ENCODE measurements around the gene NFIC. TPM values are rescaled to one million over a fixed set of nuclear protein-coding genes. Genes with fewer than 3 reads are reported as not detected.

NFIC gene
- total and polyA plus RNA-seq, 10 of the 15 experiments (the other 5 are each of a cell fraction or from before 2014, with no cell fraction given): 0.71 to 53.5 (median 10.2) TPM

- TF ChIP-seq FOXM1 (IDR thresholded peaks at IDR 0.05; ENCODE audit: low read depth, low read length): no peak
These were observed 8.2 kb upstream of the NFIC start (continued) for GRCh38 chr19:3357992-3358688.

- Histone ChIP-seq H3K4me2 (ENCODE audit: control insufficient read depth, insufficient read depth) (peak overlapping the region; percentile 100), H4K20me1 (ENCODE audit: control insufficient read depth, insufficient read depth) (no peaks in the 10 kb centered on the region), H3K9ac (ENCODE audit: control insufficient read depth, insufficient read depth, low read length) (peak overlapping the region; percentile 58), H3K36me3 (ENCODE audit: control insufficient read depth in 2 of 2, insufficient read depth in 2 of 2, low read length in 1 of 2) (no peaks in the 10 kb centered on the region), H2AFZ (ENCODE audit: control insufficient read depth, low read depth, low read length) (peak overlapping the region; percentile 71), H3K27me3 (replicated peaks in 1 of 2; ENCODE audit: control insufficient read depth in 2 of 2, insufficient read depth in 2 of 2, low read length in 1 of 2) (no peaks in the 10 kb centered on the region), H3K4me3 (peak overlapping the region; percentile 69), H3K9me3 (replicated peaks; ENCODE audit: control insufficient read depth, insufficient read depth, low read length) (no peaks in the 10 kb centered on the region), H3K79me2 (ENCODE audit: control insufficient read depth, insufficient read depth, low read length) (peaks cover 25% of the 10 kb centered on the region), H3K27ac (ENCODE audit: control insufficient read depth, insufficient read depth) (no peak overlapping the region), H3K4me1 (ENCODE audit: control insufficient read depth, insufficient read depth, low read length) (peaks cover 19% of the 10 kb centered on the region)
- intact Hi-C loops (cut with micrococcal nuclease; ENCODE audit: unreplicated experiment): no loop called here
- SMC1A ChIA-PET (ENCODE audit: uncharacterized antibody, unreplicated experiment): no interaction called here
- RAD21 ChIA-PET (ENCODE audit: unreplicated experiment): no interaction called here
- FAIRE-seq: no peak
- TF ChIP-seq MEF2B (IDR thresholded peaks at IDR 0.05; ENCODE audit: partially characterized antibody, poor library complexity, severe bottlenecking): peak; percentile 36
- no peak for TF ChIP-seq HSF1 (IDR thresholded peaks at IDR 0.05; ENCODE audit: low read depth, low read length)
- CTCF ChIA-PET: no interaction called here
- DNase-seq (ENCODE audit: low read depth, low spot score): no peak
- in situ Hi-C loops (cut with MboI): loop anchor here (25.0 kb wide), 1 partner anchor 1496 kb away; the partner anchor contains the start of gene KLF16
- 2% methylated on average over 17 of the region's 27 CpGs for WGBS (ENCODE audit: insufficient coverage, insufficient replicate concordance, low lambda C conversion rate, missing lambda C conversion rate)
- ATAC-seq: peak; percentile 1; the same call in 1 of the 3 replicates
- no TSS peak for BruUV-seq (replicated peaks)
- POLR2A ChIA-PET: interaction anchor here (1.8 kb wide), 1 partner anchor 10 kb away, joined by 7 read pairs; no protein-coding TSS in a partner anchor
These were observed 7.7 kb upstream of the NFIC start for GRCh38 chr19:3358689-3359014.
